Left forelimb (tissue), 1 donor: ENCODE results near the gene ZMIZ2.
"Not testable (repeated sequence)": the region's sequence is repeated elsewhere in the genome, so short reads cannot be mapped to it uniquely, and the experiment has no call there.

Source experiments
- DNase-seq: peaks from one replicate; pipeline ENCODE4 v3.0.0-alpha.2; 2018; ENCODE audit warnings: low spot score

The ZMIZ2 gene

GRCh38 chr7:44727158-44727936, 21.3 kb upstream of the ZMIZ2 start:
- no peak for DNase-seq

GRCh38 chr7:44727937-44728262, 20.7 kb upstream of the ZMIZ2 start:
- DNase-seq = no peak

DNA sequence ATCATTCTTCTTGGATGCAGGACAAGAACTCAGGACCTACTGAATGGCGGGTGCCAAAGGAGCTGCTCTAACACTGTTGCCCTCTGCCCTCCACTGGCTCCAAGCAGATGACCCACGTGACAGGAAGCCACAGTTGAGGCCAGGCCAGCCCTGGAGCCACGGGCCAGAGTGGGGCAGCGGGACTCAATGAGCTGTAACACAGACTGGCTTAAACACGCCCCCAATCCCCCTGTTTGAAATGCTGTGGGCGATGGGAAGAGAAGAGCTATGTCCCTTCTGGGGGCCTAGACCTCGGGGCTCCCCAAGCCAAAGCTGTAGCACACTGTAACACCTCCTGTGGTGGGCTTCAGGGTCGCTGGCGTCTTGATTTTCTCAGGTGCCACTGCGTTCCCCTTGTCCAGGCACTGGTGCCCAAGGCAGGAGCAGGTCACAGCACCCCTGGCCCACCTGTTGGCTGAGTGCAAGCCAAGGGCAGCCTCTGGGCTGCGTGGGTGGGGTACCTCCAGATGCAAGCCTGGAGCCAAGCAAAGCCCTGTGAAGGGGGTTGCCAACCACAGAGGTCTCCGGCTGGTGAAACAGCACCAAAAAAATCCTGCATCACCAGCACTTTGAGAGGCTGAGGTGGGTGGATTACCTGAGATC, 18.6 kb upstream of the ZMIZ2 start:
- no peak for DNase-seq

GRCh38 chr7:44732971-44733370, 15.7 kb upstream of the ZMIZ2 start:
- not testable (repeated sequence) for DNase-seq

- DNase-seq = no peak
Measured at GRCh38 chr7:44733708-44734481, 14.8 kb upstream of the ZMIZ2 start.

DNA sequence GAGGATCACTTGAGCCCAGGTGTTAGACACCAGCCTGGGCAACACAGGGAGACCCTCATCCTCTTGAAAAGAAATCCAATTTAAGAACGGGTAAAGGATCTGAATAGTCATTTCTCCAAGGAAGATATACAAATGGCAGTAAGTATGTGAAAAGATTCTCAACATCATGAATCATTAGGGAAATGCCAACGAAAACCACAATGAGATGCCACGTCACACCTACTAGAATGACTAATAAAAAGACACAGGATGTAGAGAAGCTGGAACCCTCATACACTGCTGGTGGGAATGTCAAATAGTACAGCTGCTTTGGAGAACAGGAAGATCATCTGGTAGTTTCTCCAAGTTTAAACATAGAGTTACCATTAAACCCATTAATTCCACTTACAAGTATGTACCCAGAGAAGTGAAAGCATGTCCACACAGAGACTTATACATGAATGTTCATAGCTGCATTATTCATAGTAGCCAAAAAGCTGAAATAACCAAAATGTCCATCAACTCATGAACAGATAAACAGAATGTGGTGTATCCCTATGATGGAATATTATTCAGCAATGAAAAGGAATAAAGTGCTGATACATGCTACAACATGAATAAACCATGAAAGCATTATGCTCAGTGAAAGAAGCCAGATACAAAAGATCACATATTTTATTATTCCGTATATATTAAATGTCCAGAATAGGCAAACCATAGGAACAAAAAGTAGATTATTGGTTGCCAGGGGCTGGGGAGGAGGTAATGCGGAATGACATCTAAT, 13.1 kb upstream of the ZMIZ2 start:
- no peak for DNase-seq

- DNase-seq = no peak
Measured at GRCh38 chr7:44736896-44737295, 11.8 kb upstream of the ZMIZ2 start.

DNA sequence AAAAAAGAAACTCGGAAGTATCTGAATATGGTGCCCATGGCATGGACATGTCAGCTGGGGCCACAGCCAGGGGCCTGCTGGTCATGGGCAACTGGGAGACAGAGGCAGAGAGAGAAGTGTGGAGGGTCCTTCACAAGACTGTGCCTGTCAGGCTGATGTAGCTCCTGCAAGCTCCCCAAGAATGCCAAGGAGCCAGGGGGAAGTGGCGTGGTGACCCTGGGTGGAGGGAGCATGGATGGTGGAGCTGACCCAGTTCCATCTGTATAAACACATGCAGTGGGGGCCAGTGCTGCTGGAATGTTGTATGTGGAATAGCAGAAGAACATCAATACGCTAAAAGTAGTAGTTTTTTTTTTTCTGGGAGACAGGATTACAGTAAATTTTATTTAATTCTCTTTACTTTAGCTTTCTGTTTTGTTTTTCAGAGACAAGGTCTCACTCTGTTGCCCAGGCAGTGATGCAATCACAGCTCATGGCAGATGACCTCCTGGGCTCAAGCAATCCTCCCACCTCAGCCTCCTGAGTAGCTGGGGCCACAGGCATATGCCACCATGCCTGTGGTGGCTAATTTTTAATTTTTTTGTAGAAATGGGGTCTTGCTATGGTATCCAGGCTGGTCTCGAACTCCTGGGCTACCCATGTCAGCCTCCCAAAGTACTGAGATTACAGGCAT, 10.5 kb upstream of the ZMIZ2 start:
- DNase-seq = no peak

- DNase-seq = no peak
Measured at GRCh38 chr7:44738876-44739665, 9.6 kb upstream of the ZMIZ2 start.

- DNase-seq = no peak
Measured at GRCh38 chr7:44740055-44740454, 8.6 kb upstream of the ZMIZ2 start.

DNA sequence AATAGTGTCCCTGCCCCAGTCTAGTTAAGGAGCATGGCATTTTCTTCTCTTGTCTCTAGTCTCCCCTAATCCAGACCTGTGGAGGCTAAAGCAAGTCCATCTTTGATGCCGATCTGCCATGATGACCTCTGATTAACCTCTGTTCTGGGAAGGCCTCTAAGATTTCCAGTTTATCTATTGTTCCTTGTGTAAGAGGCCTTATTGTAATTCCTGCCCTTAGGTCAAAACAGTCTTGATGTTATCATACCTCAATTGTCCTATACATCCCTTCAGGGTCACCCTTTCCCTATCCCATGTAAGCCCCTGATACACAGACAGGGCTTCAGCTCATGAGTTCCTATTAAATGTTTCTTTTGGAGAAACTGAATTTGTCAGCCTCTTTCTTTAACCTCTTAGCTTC, 4.9 kb upstream of the ZMIZ2 start:
- no peak for DNase-seq

- DNase-seq = no peak
Measured at GRCh38 chr7:44748948-44749731, 493 bp downstream of the ZMIZ2 start.

GRCh38 chr7:44749992-44750391, 1.3 kb downstream of the ZMIZ2 start:
- DNase-seq = no peak

- no peak for DNase-seq
Measured at GRCh38 chr7:44750424-44750823, 1.8 kb downstream of the ZMIZ2 start.

DNA sequence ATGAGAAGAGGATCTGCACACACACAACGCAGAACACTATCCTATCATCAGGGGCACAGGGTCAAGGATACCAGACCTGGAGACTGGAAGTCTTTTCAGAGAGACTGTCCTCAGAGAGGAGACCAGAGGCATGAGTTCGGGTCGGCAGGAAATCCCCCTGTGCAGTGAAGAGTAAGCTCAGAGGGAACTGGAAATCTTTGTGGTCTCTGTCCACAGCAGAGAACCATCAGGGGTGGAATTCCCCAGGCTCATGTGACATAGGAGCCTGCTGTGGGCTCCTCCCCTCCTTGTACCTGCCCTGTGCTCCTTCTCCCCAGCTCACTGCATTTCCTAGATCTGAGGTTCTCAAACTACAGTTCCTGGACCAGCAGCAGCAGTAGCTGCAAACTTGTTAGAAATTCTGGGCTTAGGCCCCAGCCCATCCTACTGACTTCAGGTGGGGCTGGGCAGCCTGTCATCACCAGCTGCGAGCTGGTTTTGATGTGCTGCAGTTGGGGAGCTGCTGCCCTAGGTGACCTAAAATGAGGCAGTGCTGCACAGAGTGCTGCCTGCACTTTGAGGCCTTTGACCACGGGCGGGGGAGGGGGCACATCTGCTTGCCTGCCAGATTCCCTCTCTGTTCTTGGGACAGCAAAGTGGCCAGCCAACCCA, 2.4 kb downstream of the ZMIZ2 start:
- no peak for DNase-seq

GRCh38 chr7:44752822-44753221, 4.2 kb downstream of the ZMIZ2 start:
- DNase-seq = no peak

DNA sequence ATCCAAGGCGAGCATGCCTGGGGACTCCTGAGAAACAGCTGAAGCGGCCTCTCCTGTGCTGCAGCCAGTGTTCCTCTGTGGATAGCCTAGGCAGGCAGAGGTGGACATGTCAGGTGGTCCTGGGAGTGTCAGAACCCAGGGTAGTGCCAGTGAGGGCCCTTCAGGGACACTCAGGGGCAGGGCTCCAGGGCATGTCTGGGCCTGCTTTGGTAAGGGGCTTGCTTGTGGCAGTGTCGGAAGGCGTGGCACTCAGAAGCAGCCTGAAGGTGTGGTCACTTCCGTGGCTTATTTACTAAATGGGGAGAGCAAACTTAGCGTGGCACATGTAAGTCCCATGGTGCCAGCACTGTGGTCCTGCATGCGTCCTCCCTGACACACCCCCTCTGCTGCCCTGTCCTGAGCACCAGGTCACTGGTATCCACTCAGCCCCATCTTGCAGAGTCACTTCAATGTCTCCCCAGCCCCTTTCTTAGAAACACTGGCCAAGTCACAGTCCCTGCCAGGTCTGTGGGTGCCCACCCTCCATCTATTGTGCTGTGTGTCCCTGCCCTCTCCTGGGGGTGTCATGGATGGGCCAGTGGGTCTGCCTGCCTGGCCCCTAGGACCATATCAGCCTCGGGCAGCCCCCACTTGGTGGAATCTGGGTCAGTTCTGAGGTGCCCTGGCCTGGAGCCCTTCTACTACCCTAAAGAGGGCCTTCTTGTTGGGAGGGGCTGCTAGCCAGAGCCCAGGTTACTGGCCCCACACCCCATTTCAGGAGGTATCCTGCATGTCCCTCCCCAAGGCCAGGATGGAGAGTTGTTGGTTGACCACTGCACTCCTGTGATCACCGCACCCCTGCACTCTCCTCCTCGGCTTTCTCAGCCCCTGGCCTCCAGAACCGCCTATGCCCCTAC, 6.4 kb downstream of the ZMIZ2 start:
- no peak for DNase-seq
